Natural killer cell (primary cell): ENCODE results near the gene NDUFB3. TPM values are rescaled to one million over a fixed set of nuclear protein-coding genes. Genes with fewer than 3 reads are reported as not detected.
A peak's percentile ranks its signal among the peaks of the same experiment; 100 is the strongest.
"Not testable (repeated sequence)": the region's sequence is repeated elsewhere in the genome, so short reads cannot be mapped to it uniquely, and the experiment has no call there.

Experiments
- ATAC-seq, 3 donors: fragments of 150-1000 bp in 2 of 3; fragments of 200-7000 bp in 1 of 3; cut with Tn5 transposase; 1 replicate in 1 of 3; 2 replicates in 2 of 3; pipeline ENCODE4 v1.10.0; 2021; ENCODE audit warnings: mild to moderate bottlenecking in 2 of 3, moderate library complexity in 2 of 3
- DNase-seq, 2 donors: peaks; one replicate each; pipeline versions ENCODE4 v3.0.0 to v3.0.0-alpha.2; 2013 to 2021; ENCODE audit warnings: mixed read lengths in 1 of 2
- H3K27ac ChIP-seq: one replicate; pipeline ENCODE4 v1.5.1; 2013; ENCODE audit warnings: mild to moderate bottlenecking, low read length
- H3K27me3 ChIP-seq: one replicate; pipeline ENCODE4 v1.6.1; 2013; ENCODE audit warnings: low read length; ENCODE audit not compliant: control insufficient read depth, insufficient read depth
- H3K36me3 ChIP-seq: one replicate; pipeline ENCODE4 v1.6.1; 2013; ENCODE audit warnings: low read length; ENCODE audit not compliant: control insufficient read depth, insufficient read depth
- H3K4me1 ChIP-seq: one replicate; pipeline ENCODE4 v1.6.1; 2013; ENCODE audit warnings: low read length; ENCODE audit not compliant: control insufficient read depth, insufficient read depth
- H3K4me3 ChIP-seq: one replicate; pipeline ENCODE4 v1.5.1; 2013; ENCODE audit warnings: low read length
- H3K9me3 ChIP-seq: one replicate; pipeline ENCODE4 v1.6.1; 2013; ENCODE audit warnings: low read length; ENCODE audit not compliant: control insufficient read depth, insufficient read depth
- H3K27ac Mint-ChIP-seq, 2 donors: one replicate each; pipeline ENCODE4 v1.8.0; 2022; ENCODE audit warnings: mild to moderate bottlenecking in 2 of 2, mixed read lengths in 2 of 2, moderate library complexity in 1 of 2
- H3K27me3 Mint-ChIP-seq, 2 donors: one replicate each; pipeline ENCODE4 v1.8.0; 2022; ENCODE audit warnings: low read depth in 2 of 2, mixed read lengths in 2 of 2
- H3K36me3 Mint-ChIP-seq: one replicate; pipeline ENCODE4 v1.8.0; 2022; ENCODE audit warnings: mixed read lengths
- H3K4me1 Mint-ChIP-seq, 2 donors: one replicate each; pipeline ENCODE4 v1.8.0; 2022; ENCODE audit warnings: mixed read lengths in 2 of 2
- H3K4me3 Mint-ChIP-seq: one replicate; pipeline ENCODE4 v1.8.0; 2022; ENCODE audit warnings: mild to moderate bottlenecking, moderate library complexity, mixed read lengths
- H3K9me3 Mint-ChIP-seq, 2 donors: one replicate each; pipeline ENCODE4 v1.8.0; 2022; ENCODE audit warnings: mixed read lengths in 2 of 2
- WGBS: methylation state at CpG from one replicate; pipeline ENCODE4 v1.1.7; 2013; ENCODE audit warnings: missing lambda C conversion rate; ENCODE audit not compliant: insufficient coverage; 5-methylcytosine and 5-hydroxymethylcytosine counted together
- intact Hi-C: fragments of 100-400 bp; cut with micrococcal nuclease; formaldehyde crosslinking; loops from one replicate; pipeline ENCODE4 v1.14.2; 2022
- total RNA-seq, 4 donors: library from RNA; stranded (reverse); fragments of 120-200 nt in 1 of 4; gene quantifications; one replicate each; pipeline versions ENCODE4 v1.2.3 to v1.2.4, GENCODE V29; 2013 to 2022
- TF ChIP-seq, protein P1 (sequence below): fragments of 200-600 bp; IDR thresholded peaks from one replicate; pipeline ENCODE4 v1.8.0; 2022; ENCODE audit warnings: antibody characterized with exemption

The NDUFB3 gene
- total RNA-seq, 3 donors from 2014 or later (not counting 1 experiment from before 2014, with no cell fraction given) = 23.5 to 32.7 (median 30.7) TPM

DNA sequence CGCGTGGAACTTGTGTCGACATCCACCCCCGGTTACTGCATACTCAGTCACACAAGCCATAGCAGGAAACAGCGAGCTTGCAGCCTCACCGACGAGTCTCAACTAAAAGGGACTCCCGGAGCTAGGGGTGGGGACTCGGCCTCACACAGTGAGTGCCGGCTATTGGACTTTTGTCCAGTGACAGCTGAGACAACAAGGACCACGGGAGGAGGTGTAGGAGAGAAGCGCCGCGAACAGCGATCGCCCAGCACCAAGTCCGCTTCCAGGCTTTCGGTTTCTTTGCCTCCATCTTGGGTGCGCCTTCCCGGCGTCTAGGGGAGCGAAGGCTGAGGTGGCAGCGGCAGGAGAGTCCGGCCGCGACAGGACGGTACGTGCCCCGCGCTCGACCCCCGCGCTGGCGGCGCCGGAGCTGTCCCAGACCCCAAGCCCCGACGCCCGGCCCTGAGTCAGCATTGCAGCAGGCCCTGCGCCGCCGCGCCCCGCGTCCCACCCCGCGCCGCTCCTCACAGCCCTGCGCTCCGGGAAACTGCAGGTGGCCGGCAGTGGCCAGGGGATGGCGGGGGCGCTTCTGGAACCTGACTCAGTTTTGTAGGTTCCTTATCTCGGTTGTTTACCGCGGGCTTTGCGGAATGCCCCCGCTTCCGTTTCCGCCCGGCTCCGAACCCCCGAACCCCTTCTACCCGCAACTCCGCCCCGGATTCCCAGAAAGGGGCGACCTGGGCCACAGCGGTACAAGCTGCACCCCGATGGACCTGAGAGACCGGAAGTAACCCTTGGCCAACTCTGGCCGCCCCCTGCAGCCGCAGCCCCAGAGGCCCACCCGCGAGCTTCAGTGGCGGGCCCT, 44.5 kb downstream of the NDUFB3 start, which contains the start of gene CFLAR:
CFLAR (plus strand) TSS at position 50 of the 844 bp plus-strand sequence. CDS start 13,702 bp downstream, outside the sequence.
- H3K9me3 ChIP-seq = no peaks in the 10 kb centered on the region
- H3K4me3 Mint-ChIP-seq = peak within 1 kb of the TSS; percentile 95
- H3K27me3 Mint-ChIP-seq = no peaks in the 10 kb centered on the region
- H3K36me3 ChIP-seq = peaks cover 4% of the 10 kb centered on the region
- peaks cover 37% of the 10 kb centered on the region for H3K4me1 ChIP-seq
- peaks cover 0 to 3% of the 10 kb centered on the region in 2 donors for H3K9me3 Mint-ChIP-seq
- no peaks in the 10 kb centered on the region for H3K27me3 ChIP-seq
- peaks cover 59 to 66% of the 10 kb centered on the region in 2 donors for H3K4me1 Mint-ChIP-seq
- peak within 1 kb of the TSS; percentile 90 for H3K4me3 ChIP-seq
- peaks cover 21% of the 10 kb centered on the region for H3K36me3 Mint-ChIP-seq
- TF ChIP-seq, protein P1, sequence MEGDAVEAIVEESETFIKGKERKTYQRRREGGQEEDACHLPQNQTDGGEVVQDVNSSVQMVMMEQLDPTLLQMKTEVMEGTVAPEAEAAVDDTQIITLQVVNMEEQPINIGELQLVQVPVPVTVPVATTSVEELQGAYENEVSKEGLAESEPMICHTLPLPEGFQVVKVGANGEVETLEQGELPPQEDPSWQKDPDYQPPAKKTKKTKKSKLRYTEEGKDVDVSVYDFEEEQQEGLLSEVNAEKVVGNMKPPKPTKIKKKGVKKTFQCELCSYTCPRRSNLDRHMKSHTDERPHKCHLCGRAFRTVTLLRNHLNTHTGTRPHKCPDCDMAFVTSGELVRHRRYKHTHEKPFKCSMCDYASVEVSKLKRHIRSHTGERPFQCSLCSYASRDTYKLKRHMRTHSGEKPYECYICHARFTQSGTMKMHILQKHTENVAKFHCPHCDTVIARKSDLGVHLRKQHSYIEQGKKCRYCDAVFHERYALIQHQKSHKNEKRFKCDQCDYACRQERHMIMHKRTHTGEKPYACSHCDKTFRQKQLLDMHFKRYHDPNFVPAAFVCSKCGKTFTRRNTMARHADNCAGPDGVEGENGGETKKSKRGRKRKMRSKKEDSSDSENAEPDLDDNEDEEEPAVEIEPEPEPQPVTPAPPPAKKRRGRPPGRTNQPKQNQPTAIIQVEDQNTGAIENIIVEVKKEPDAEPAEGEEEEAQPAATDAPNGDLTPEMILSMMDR = no peak
- WGBS = under 1% methylated on average over 75 of the region's 75 CpGs
- peak within 1 kb of the TSS; percentile 93 for H3K27ac ChIP-seq
- peak within 1 kb of the TSS; percentile 93 to 100 for H3K27ac Mint-ChIP-seq
- DNase-seq = peak; percentile 83 to 89
- intact Hi-C loops = loop anchor here (1.0 to 5.0 kb wide), 7 partner anchors 14 to 404 kb away; partner anchors contain the start of genes BZW1, CLK1, HYCC2 and NIF3L1
- peak; percentile 35 to 64 (median 48) for ATAC-seq

DNA sequence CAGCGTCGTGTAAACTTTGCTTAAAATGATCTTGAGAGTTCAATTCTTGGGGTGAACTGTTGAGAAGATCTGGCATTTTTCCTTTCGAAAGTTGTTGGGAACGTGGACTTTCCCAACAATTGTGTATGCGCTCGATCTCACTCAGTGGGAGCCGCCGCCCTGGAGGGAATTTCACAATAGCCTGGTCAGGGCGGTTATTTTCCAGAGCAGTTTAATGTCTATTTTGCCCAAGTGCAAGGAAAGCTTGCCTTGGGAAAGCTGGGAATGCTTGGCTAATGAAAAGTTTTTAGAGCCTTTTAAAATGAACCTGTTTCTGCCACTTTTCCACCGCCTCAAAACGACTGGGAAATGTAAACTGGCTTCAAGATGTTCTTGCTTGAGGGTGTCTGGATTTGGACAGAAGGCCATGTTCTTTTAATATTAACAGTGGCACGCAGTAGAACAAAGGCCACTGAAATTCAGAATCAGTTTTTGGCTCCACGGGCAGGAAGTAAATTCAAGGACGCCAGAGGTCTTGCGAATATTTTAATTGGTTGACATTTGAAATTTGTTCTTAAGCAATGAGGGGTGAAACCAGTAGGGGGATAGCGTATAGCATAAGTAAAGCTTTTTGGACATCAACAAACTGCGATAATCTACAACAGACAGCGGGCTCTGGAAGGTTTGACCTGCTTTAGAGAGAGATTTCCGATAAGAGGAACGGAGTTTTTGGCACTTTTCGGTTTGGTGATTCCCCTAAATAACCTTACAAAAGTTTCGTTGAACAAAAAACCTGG, 45.3 kb downstream of the NDUFB3 start:
- Mint-ChIP-seq H3K27me3 (no peaks in the 10 kb centered on the region), H3K9me3 (peaks cover 0 to 3% of the 10 kb centered on the region in 2 donors), H3K36me3 (peaks cover 21% of the 10 kb centered on the region), H3K4me3 (peak overlapping the region; percentile 95), H3K27ac (peak overlapping the region; percentile 93 to 100), H3K4me1 (peaks cover 67 to 72% of the 10 kb centered on the region in 2 donors)
- ATAC-seq (peak; percentile 32 to 53 (median 46)), DNase-seq (peak in 1 of 2 donors; percentile 85)
- 0% methylated on average over 20 of the region's 22 CpGs for WGBS
- Histone ChIP-seq H3K27ac (peak overlapping the region; percentile 93), H3K27me3 (no peaks in the 10 kb centered on the region), H3K4me3 (peak overlapping the region; percentile 90), H3K36me3 (peaks cover 9% of the 10 kb centered on the region), H3K4me1 (peaks cover 38% of the 10 kb centered on the region), H3K9me3 (no peaks in the 10 kb centered on the region)
- intact Hi-C loops = loop anchor here (1.0 to 5.0 kb wide), 7 partner anchors 14 to 405 kb away; partner anchors contain the start of genes BZW1, CLK1, HYCC2 and NIF3L1
- TF ChIP-seq, protein P1 = peak; percentile 21

DNA sequence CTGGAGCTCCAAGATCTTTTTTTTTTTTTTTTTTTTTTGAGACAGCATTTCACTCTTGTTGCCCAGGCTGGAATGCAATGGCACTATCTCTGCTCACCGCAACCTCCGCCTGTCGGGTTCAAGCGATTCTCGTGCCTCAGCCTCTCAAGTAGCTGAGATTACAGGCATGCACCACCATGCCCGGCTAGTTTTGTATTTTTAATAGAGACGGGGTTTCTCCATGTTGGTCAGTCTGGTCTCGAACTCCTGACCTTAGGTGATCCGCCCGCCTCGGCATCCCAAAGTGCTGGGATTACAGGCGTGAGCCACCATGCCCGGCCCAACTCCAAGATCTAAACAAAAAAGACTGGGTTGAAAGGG, 45.9 kb downstream of the NDUFB3 start:
- H3K27me3 ChIP-seq, ATAC-seq, H3K27me3 Mint-ChIP-seq, H3K9me3 ChIP-seq, H3K9me3 Mint-ChIP-seq, DNase-seq: not testable (repeated sequence)
- peaks cover 21% of the 10 kb centered on the region for H3K36me3 Mint-ChIP-seq
- peaks cover 73 to 78% of the 10 kb centered on the region in 2 donors for H3K4me1 Mint-ChIP-seq
- Histone ChIP-seq H3K27ac (peak overlapping the region; percentile 93), H3K36me3 (peaks cover 15% of the 10 kb centered on the region), H3K4me1 (peaks cover 44% of the 10 kb centered on the region), H3K4me3 (peak overlapping the region; percentile 90)
- intact Hi-C loops = loop anchor here (2.0 to 5.0 kb wide), 6 partner anchors 13 to 405 kb away; partner anchors contain the start of genes BZW1, CLK1, NIF3L1 and PPIL3
- H3K27ac Mint-ChIP-seq = peak overlapping the region; percentile 93 to 100
- H3K4me3 Mint-ChIP-seq = peak overlapping the region; percentile 95
- WGBS = 5% methylated on average over 13 of the region's 13 CpGs
